Activated effector memory CD4-positive, alpha-beta T cell treated with Interleukin-2 at 50 U/mL for 16 hours (primary cell): ENCODE measurements around the gene CBFA2T2.
"Not testable (repeated sequence)": the region's sequence is repeated elsewhere in the genome, so short reads cannot be mapped to it uniquely, and the experiment has no call there.

ENCODE experiments used
- DNase-seq: peaks from one replicate; pipeline ENCODE4 v3.0.0-alpha.2; 2020

The CBFA2T2 gene

DNA sequence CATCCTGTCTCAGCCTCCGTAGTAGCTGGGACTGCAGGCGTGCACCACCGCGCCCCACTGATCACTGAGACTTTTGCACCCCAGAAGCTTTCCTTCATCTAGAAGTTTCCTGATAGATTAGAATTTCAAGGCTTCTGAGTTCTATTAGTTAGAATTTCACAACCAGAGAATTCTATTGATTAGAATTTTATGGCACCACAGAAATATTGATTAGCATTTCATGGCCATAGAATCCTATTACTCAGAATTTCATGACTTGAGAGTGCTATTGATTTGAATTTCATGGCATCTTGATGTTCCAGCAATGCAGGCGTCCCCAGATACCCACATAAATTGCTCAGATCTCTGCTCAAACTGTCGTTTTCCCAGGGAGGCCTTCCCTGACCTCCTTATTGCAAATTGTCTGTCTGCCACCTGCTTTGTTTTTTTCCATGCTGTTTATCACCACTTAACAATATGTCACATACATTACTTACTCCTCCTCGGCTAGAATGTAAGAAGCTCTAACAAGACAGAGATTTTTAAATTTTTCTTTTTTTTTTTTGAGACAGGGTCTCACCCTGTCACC is 16.9 kb upstream of the CBFA2T2 start:
- DNase-seq = no peak

DNA sequence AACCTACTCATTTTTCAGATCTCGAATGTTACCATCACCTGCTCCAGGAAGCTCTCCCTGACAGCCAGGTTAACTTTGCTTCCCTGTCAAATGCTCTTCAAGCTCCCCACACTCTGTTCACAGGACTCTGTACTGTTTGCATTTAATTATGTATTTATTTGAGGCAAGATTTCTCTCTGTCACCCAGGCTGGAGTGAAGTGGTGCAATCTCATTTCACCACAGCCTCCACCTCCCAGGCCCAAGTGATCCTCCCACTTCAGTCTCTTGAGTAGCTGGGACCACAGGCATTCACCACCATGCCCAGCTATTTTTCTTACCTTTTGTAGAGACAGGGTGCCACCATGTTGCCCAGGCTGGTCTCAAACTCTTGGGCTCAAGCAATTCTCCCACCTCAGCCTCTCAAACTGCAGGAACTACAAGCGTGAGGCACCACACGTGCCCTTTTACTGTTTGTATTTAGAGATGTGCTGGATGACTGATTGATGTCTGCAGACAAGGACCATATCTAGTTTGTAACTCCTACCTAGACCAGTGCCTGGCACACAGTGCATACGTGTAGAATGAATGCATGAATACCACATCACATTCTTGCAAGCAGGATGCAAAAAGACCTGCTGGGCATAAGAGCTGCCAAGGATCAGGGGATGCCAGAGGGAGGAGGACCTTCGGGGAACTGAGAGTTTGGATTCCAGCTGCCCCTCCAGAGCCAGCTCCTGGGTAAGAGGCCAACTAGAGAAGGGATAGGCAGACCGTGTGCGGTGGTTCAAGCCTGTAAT is 15.6 kb upstream of the CBFA2T2 start:
- DNase-seq = no peak

DNA sequence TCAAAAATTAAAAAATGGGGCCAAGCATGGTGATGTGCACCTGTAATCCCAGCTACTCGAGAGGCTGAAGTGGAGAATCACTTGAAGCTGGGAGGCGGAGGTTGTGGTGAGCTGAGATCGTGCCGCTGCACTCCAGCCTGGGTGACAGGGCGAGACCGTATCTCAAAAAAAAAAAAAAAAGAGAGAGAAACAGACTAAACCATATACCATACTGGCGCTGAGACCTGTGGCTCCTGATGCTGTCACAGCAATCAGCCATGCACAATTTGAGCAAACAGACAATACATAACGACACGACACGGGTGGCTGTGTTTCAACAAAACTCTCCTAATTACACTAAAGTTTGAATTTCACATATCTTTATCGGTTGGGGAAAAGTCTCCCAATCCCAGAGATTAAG is 14.9 kb upstream of the CBFA2T2 start:
- no peak for DNase-seq

DNA sequence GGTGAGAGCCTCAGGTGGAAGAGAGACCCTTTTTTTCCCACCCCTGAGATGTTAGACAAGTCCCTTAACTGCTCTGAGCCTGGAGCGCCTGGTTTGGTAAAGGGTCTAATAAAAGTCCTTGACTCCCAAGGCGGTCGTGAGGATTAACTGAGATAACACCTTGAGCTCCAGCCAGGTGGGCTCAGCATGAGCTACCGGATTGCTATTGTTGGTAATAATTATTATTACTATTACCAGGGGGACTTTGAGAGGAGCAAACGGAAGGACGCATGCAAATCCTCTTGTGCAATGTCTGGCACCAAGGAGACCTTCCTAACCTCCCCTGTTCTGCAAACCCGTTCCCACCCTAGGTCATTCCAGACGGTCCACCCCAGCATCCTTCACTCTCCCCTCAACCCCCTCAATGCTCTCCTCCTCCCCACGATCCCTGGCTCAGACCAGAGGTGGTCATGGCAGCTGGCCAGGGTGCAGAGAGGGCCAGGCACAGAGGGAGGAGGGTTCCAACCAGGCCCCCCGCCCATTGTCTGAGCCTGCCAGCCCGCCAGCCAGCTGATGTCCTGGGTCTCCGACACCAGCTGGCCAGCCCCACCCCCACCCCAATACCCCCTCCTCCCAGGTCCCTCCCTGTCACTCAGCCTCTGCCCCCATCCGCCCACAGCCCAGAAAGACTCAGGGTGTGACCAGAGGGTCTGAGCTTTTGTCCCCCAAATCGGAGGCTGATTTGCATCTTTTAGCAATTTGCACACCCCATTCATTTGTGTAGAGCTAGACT is 14.3 kb upstream of the CBFA2T2 start:
- DNase-seq = no peak

DNA sequence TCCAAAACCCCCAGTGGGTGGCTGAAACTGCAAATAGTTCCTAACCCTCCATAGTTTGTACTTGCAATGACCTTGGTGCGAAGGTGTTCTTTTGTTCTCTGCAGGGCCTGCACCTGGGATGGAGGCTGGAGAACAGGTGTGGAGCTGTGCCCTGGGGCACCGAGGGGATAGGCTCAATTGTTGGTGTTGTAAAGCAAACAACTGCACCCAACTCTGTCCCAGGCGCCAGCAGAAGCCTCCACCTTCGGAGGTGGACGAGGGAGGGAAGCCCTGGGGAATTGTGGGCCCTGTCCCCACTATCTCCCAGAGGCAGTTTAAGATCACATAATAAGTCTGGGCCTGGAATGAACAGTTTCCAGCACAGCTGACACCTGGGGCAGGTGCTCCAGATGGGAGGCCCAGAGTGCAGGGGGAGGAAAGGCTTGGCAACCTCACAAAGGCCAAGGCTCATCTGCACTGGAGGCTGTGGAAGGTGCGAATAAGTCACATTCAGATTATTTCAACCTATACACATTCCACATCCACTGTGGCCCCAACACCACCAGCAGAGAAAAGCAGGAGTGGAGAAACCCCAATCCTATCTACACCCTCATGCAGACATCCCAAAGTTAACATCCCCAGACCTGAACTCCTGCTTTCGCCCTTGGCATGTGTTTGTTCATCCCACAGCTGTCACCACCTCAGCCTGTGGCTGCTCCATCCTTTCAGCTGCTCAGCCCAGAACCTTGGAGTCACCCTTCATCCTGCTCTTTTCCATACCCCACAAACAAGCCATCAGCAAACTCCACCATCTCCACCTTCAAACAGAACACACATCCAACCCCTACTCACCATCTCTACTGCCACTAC is 12.3 kb upstream of the CBFA2T2 start:
- DNase-seq = no peak

DNA sequence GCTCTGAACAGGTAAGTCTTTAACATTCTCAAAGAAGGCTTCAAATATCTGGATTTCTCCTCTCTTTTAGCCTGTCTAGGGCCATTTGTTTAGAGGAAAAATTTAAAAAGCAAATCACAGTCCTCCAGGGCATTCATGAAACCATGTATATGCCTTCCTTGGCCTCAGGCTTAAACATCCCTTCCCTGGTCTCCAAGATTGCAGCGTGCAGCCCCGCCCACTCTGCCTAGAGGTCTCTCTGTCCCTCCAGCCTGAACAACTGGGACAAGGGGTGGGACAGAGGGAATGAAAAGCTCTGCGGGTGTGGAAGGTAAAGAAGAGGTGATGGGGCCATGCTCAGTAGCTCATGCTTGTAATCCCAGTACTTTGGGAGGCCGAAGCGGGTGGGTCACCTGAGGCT is 9.8 kb upstream of the CBFA2T2 start:
- no peak for DNase-seq

DNA sequence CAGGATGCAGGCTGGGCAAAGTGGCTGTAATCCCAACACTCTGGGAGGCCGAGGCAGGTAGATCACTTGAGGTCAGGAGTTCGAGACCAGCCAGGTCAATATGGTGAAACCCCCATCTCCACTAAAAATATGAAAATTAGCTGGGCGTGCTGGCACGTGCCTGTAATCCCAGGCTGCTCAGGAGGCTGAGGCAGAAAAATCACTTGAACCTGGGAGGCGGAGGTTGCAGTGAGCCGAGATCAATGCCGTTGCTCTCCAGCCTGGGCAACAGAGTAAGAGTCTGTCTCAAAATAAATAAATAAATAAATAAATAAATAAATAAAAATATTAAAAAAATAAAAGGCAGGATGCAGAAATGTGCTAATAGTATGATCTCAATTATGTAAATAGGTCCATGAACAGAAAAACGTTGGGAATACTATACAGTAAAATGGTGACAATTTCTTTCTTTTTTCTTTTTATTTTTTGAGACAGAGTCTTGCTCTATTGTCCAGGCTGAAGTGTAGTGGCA is 8.4 kb upstream of the CBFA2T2 start:
- no peak for DNase-seq

DNA sequence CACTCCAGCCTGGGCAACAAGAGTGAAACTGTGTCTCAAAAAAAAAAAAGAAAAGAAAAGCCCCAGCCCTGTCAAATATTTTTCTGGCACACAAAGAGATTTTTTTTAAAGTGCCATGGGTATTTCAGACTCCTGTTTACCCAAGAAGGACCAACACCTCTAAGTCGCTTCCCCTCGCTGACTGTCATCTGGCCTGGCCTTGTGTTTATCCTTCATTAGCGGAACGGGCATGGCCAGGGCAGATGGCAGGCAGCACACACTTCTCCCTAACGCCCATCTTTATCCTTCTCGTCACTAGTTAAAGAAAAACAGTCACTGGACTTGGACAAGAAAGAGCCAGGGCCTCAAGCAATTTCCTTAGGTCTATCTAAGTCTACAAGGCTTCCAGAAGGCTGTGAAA is 7.3 kb upstream of the CBFA2T2 start:
- no peak for DNase-seq

DNA sequence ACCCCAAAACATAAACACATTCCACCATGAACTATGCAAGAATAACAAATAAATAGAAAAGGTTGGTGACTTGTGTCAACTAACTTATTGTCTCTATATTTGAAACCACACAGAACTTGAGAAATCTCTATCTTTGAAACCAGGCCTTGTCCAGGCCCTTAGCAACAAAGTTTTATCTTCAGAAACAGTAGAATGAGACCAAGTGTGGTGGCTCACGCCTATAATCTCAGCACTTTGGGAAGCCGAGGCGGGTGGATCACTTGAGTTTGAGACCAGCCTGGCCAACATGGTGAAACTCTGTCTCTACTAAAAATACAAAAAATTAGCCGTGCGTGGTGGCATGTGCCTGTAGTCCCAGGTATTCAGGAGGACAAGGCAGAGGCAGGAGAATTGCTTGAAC is 6.7 kb upstream of the CBFA2T2 start:
- not testable (repeated sequence) for DNase-seq

DNA sequence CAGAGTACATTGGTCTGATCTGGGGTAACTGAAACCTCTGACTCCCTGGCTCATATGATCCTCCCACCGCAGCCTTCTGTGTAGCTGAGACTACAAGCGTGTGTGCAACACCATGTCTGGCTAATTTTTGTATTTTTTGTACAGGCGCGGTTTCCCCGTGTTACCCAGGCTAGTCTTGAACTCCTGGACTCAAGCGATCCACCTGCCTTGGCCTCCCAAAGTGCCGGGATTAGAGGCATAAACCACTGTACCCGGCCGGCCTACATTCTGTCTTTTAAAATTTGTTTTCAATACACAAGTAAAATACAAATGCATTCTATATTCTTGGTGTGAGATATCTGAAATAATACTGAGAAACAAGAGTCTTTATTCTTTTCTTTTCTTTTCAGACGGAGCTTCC is 1.7 kb upstream of the CBFA2T2 start:
- DNase-seq = no peak

DNA sequence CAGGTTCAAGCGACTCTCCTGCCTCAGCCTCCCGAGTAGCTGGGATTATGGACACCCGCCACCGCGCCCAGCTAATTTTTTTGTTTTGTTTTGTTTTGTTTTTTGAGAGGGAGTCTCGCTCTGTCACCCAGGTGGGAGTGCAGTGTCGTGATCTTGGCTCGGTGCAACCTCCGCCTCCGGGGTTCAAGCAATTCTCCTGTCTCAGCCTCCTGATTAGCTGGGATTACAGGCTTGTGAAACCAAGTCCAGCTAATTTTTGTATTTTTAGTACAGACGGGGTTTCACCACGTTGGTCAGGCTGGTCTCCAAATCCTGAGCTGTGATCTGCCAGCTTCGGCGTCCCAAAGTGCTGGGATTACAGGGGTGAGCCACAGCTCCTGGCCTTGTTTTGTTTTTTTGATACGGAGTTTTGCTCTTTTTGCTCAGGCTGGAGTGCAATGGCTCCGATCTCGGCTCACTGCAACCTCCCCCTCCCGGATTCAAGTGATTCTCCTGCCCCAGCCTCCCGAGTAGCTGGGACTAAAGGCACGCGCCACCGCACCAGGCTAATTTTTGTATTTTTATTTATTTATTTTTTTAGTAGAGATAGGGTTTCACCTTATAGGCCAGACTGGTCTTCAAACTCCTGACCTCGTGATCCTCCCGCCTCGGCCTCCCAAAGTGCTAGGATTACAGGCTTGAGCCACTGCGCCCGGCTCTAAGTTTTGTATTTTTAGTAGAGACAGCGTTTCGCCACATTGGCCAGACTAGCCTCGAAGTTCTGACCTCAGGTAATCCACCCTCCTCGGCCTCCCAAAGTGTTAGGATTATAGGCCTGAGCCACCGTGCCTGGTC is 1.0 kb upstream of the CBFA2T2 start:
- not testable (repeated sequence) for DNase-seq

DNA sequence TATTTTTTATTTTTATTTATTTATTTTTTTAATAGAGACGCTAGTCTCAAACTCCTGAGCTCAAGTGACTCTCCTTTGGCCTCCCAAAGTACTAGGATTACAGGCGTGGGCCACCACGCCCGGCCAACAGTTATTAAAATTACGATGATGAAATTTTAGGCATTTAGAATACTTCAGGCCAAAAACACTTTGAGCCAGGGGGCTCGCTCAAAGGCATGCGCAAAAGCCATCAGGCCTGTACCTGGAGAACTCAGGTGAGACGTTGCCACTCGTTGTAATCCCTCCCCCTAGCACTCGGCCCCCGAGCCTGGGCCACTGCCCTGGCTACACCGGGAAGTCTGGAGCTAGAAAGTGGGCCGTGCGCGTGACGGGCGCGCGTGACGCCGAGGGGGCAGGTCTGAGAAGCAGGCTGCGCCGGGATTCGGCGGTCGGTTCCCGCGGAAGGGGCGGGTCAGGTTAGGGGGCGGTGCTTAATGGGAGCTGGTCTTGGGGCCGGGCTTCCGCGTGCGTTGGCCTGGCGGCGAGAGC is 337 bp upstream of the CBFA2T2 start:
- peak; percentile 99 for DNase-seq

DNA sequence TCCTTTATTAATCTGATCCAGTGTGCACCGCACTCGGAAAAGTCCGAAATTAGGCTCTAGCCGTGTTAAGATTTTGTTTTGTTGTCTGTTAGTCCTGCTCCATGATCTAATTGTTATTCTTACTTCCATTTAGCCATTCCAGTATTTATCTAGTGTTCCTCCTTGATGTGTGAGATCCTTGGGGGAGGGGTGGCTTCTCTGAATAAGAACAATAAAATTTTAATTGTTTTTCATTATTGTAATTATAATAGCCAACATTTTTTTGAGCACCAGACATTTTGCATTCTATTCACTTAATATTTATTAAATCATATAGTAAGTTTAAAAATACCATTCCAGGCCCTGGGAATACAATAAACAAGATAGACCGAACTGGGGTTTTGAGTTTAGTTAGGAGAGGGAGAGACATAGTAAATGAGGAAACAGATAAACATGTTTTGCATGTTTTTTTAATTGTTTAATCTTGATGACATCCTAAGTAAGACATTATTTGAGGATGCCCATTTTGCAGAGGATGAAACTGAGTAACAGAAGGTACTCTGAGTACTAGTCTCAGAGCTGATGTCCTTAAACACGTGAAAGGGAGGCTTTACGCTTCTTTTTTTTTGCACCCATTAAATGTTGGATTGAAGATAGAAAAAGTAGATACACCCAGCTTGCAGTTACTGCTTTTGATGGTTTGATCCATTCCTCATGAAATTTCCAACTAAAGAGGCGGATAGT is 1.2 kb downstream of the CBFA2T2 start:
- DNase-seq = no peak

DNA sequence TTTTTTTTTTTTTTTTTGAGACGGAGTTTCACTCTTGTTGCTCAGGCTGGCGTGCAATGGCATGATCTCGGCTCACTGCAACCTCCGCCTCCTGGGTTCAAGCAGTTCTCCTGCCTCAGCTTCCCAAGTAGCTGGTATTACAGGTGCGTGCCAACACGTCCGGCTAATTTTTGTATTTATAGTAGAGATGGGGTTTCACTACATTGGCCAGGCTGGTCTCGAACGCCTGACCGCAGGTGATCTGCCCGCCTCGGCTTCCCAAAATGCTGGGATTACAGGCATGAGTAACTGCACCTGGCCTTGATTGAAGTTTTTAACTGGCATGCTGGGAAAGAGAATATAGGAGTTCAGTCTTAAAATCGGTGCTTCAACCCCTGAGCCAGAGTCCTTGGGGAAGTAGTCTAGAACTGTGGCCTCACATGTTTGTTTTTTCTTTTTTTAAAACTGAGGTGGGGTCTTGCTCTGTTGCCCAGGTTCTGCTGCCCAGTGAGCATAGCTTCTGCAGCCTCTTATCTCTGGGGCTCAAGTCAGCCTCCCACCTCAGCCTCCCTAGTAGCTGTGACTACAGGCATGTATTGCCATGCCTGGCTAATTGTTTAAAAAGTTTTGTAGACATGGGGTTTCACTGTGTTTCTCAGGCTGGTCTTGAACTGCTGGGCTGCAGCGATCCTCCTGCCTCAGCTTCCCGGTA is 3.3 kb downstream of the CBFA2T2 start:
- no peak for DNase-seq

DNA sequence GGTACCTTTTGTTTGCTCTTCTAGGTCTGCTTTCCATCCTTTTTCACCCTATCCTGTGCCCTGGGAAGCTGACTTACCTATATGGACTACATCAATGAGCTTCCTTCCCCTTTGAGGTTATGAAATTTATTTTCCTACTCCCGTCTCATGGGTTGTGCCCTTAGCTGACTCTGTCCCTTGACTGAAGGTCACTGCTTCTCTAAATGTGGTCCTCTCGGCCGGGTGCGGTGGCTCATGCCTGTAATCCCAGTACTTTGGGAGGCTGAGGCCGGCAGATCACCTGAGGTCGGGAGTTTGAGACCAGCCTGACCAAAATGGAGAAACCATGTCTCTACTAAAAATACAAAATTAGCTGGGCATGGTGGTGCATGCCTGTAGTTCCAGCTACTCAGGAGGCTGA is 6.9 kb downstream of the CBFA2T2 start:
- not testable (repeated sequence) for DNase-seq

DNA sequence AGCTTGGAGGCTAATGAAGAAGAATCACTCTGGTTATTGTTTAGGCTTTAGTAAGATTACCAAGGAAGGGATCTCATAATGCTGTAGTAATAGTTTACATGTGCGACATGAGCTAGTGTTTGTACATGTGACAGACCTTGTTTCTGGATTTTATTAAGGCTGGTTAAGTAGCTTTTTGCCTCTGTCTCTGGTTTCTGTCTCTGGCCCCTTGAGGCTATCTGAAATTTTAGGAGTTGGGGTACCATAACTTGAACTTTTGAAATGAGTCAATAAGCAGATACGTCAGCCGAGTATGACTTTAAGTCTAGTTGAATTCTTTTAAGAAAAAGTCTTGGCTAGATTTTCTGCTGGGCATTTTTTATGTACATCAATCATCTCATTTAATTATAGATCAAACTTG is 9.5 kb downstream of the CBFA2T2 start:
- no peak for DNase-seq

DNA sequence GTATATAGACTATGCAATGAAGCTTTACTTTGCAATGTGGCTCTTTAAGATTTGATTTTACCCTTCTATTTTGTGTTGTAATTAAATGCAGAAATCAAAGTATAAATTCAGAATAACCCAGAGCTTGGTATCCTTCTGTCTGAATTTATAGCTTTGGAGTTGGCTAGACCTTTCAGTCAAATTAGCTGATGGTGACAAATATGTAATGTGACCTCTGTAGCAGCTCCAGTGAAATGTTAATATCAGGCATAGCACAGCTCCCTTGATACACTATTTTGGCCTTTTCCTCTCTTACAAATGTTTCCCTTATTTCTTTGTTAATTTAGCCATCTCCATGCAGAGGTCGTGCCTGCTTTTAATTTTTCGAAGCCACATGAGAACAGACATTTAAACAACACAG is 11.1 kb downstream of the CBFA2T2 start:
- no peak for DNase-seq

DNA sequence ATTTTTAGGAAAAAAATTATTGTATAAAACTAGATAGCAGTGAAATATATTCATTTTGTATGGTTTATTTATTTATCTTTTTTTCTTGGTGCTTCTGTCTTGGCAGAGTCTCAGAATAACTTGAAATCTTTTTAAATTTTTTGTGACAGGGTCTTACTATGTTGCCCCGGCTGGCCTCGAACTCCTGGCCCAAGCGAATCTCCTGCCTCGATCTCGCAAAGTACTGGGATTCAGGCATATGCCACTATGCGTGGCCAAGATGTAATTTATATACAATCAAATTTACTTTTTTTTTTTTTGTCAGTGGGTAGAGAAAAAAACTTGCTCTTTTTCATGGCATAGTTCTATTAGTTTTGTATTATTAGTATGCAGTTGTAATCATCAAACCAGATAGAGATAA is 13.7 kb downstream of the CBFA2T2 start:
- DNase-seq = no peak

DNA sequence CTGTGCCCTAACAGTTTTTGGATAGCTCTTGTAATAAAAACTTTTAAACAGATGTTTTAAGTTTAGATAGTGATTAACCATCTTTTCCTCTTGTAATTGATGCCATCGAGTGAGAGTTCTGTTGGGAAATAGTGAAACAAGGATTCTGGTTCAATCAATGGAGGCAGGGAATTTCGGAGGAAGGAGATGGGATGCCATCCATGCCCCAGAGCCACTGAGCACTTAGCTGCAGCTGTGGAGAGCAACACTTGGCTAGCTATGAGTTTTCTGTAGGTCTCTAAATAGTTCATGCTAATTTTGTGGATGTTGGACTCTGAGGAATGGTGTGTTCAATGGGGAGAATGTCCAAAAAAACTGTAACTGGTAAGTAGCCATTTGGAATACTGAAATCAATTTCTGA is 16.7 kb downstream of the CBFA2T2 start:
- no peak for DNase-seq

DNA sequence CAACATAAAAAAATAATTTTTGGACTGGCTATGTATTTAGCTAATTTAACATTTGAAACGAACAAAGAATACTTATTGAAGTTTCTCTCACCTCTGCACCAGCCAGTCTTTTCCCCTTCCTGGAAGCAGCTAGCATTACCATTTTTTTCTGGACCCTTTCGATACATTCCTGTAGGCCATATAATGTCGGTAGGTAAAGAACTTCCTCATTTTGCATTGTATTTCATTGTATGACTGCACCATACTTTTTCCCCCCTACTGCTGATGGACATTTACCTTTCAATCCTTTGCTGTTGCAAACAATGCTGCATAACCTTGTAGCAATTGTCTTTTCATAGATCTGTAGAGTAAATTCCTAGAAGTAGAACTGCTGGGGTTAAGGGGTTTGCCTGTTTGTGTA is 17.6 kb downstream of the CBFA2T2 start:
- DNase-seq = no peak
